ENCODE data around the gene UBXN1. TPM values are rescaled to one million over a fixed set of nuclear protein-coding genes. Genes with fewer than 3 reads are reported as not detected.
"Not testable (repeated sequence)": the region's sequence is repeated elsewhere in the genome, so short reads cannot be mapped to it uniquely, and the experiment has no call there.

Gene UBXN1
- total RNA-seq, 1 donor from 2014 or later, result 90.2 TPM

GRCh38 chr11:62708392-62708791 lies 29.5 kb upstream of the UBXN1 start:
- no peak for DNase-seq

DNA sequence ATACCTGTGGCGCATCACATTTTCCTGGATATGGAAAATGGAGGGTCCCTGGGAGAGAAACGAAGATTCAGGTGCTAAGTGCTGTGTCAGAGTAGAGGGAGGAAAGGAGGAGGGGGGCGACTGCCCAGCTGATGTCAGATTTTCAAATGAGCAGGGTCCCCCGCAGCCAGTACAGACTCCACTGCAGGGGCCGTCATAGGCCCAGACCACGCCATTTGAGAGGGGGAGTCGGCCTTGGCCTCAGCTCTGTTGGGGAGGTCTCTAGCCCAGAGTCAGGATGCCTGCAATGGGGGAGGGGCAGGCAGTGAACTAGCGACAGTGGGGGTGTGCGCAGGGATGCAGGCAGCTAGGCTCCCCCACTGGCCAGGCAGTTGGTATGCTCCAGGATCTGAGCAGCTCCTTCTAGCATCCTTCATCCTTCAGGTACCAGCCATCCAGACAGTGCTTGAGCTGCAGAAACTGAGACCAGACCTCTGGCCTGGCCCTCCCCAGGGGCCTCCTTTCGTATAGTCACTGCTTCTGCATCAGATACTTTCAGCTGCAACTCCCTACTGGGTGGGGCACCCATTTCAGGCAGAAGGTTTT lies 28.5 kb upstream of the UBXN1 start, which contains the start of the genes BSCL2 and GNG3:
BSCL2 (minus strand) TSS at position 148 of the 585 bp plus-strand sequence. CDS start 229 bp downstream, outside the sequence.
GNG3 (plus strand) TSS at position 400 of the 585 bp plus-strand sequence. CDS start 620 bp downstream, outside the sequence.
- DNase-seq, result peak; percentile 59

GRCh38 chr11:62706850-62707247 lies 28.0 kb upstream of the UBXN1 start:
- no peak for DNase-seq

DNA sequence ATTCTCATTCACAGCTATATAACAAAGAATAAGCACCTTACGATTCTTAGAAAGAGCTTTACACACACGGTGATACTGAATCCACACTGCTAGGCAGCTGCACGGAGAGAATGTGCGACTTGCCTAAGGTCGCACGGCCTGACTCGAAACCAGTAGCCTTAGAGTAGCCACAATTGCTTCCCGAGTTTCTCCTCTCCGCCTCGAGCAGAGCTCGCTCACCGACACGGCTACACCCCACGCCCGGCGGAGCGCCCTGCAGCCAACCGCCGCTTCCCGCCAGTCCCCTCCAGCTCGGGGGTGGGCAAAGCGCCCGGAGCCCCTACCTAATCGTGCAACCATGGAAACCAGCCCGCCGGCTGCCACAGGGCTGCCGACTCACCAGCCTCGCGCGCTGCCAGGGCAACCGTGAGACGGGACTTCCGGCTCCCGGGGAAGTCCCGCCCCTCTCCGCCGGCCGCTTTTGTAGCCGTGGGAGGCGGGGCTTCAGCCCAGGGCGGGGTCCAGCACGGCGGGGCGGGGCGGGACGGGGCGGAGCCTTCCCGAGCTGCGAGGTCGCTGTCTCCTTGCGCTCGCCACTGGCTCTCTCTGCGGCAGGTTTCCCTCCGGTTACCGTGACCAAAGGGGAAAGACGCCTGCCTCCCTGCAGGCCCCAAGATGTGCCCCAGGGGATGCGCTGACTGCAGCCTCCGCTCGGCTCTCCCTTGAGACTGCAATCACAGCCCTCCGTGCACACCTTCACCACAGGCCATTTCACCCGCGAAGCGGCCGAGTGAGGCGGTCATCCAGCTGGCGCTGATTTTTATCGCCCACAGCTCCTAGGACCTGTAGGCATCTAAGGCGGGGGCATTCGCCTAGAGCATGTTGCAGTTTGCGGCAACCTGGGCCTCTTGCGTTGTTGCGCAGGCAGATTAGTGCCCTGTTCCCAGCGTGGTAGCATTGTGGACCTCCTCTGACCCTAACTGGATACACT lies 27.3 kb upstream of the UBXN1 start:
- peak; percentile 97 for DNase-seq

DNA sequence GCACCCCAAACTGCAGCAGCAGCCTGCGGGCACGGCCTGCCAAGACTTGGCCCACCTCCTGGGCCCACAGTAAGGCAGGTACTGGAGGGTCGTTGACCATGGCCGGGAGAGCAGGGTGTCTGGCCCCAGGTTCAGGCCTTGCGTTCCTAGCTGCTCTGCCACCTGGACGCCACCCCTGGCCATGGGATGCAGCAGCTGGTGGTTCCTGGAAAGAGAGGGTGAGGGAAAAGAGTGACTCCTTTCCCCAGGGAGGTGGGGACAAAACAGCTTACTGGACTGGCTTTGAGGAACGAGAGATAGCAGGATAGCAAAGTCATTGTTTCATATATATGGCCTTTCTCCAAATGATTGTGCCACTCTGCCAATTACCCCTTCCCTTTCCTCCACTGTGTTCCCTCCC lies 26.5 kb upstream of the UBXN1 start:
- DNase-seq, result no peak

- not testable (repeated sequence) for DNase-seq
Observed at GRCh38 chr11:62703921-62704320, 25.0 kb upstream of the UBXN1 start.

GRCh38 chr11:62702246-62702645 lies 23.4 kb upstream of the UBXN1 start:
- DNase-seq, result no peak

GRCh38 chr11:62694455-62695167 lies 15.7 kb upstream of the UBXN1 start:
- peak; percentile 89 for DNase-seq

DNA sequence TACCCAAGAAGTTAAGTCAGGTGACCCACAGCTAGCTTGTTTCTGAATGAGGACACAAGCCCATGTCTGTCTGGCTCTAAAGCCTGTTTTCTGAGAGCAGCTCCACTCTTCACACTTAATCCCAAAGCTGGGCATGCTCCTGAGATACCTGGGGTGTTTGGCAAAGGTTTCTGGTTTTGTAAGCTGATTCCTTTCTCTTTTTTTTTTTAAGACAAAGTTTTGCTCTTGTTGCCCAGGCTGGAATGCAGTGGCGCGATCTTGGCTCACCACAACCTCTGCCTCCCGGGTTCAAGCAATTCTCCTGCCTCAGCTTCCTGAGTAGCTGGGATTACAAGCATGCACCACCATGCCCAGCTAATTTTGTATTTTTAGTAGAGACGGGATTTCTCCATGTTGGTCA lies 14.8 kb upstream of the UBXN1 start:
- not testable (repeated sequence) for DNase-seq

GRCh38 chr11:62689421-62690183 lies 10.7 kb upstream of the UBXN1 start, which contains the start of gene LRRN4CL:
LRRN4CL (minus strand) TSS chr11:62689530; CDS start chr11:62688508, 1,022 bp downstream.
- peak; percentile 87 for DNase-seq

DNA sequence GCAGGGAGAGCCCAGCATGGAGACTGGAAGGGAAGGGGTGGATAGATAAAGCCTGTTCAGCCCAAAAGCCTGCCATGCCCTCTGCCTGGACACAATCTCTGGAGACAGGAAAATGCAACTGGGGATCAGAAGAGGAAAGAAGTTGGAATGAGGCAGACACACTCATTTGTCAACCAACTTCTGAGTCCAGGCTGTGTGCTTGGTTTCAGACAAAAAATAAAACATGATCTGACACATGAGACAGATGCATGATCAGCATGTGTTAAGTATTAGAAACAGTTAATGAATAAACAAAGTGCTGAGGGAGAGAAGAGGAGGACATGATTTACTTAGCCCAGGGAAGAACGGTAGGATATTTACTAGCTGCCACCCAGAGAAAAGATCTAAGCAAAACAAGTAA lies 9.6 kb upstream of the UBXN1 start:
- DNase-seq, result no peak

- no peak for DNase-seq
Observed at GRCh38 chr11:62687508-62688396, 8.9 kb upstream of the UBXN1 start.

DNA sequence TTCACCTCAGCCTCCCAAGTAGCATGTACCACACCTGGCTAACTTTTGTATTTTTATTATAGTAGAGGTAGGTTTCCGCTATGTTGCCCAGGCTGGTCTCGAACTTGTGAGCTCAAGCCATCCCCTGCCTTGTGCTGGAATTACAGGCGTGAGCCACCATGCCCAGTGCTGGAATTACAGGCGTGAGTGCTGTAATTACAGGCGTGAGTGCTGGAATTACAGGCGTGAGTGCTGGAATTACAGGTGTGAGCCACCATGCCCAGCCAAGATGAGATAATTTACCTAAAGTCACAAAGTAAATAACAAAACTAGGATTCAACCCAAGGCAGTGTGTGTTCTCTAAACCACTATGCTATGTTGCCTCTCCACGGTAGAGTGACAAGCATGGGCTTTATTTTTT lies 3.6 kb upstream of the UBXN1 start:
- no peak for DNase-seq

DNA sequence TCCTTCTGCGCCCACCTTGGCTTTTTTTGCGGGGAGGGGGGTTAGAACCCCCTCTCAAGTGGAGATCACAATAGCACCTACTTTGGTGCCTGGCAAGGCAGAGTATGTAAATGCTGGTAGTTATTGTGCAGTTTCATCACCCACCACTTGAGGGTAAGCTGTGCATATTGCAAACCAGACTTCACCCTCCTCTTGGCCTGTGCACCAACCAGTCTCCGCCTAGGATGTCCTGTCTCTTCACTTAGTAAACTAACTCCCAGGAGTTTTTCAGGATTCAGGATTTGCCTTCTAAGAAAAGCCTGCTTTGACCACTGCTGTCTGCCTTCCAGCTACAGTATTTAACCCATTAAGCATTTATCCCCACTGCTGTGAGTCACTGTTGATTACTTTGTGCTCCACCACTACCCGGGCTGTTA lies 2.0 kb upstream of the UBXN1 start:
- peak; percentile 65 for DNase-seq

- DNase-seq, result no peak
Observed at GRCh38 chr11:62678433-62678769, 472 bp downstream of the UBXN1 start.

GRCh38 chr11:62677714-62678113 lies 1.2 kb downstream of the UBXN1 start:
- DNase-seq, result no peak

DNA sequence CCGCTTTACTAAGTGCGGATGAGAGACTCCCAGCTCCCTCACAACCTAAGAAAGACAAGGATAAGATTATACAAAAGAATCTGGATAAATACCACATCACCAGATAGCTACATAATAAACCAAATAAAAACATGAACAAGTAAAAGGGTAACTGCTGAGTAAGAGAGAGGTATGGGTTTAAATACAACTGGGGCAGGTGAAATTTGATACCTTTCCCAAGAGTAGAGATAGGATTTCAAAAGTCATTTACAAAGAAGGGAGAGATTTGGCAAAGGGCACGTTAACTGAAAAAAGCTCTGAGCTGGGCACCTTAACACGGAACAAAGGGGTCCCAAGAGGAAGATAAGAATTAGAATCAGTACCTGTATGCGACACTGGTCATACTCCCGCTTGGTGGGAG lies 1.7 kb downstream of the UBXN1 start:
- no peak for DNase-seq

- no peak for DNase-seq
Observed at GRCh38 chr11:62676698-62677097, 2.2 kb downstream of the UBXN1 start.

GRCh38 chr11:62675415-62675814 lies 3.5 kb downstream of the UBXN1 start:
- not testable (repeated sequence) for DNase-seq

GRCh38 chr11:62673196-62673525 lies 5.7 kb downstream of the UBXN1 start:
- DNase-seq, result no peak
